ENCODE results near the gene ABCC5.
"Not testable (repeated sequence)": the region's sequence is repeated elsewhere in the genome, so short reads cannot be mapped to it uniquely, and the experiment has no call there.

- TF ChIP-seq CTCF (IDR thresholded peaks at IDR 0.05; ENCODE audit: borderline replicate concordance, extremely low read depth, low read length, poor library complexity, severe bottlenecking); EZH2 (IDR thresholded peaks at IDR 0.05; ENCODE audit: borderline replicate concordance, low read depth, low read length, severe bottlenecking): not testable (repeated sequence)
These were observed 140.5 kb downstream of the ABCC5 start for GRCh38 chr3:183877227-183877626.

All from DND-41 (cell line).